GM10266 (cell line): ENCODE measurements around the gene EFNA1.

Source experiments
- DNase-seq: peaks from one replicate; pipeline ENCODE4 v3.0.0; 2012; ENCODE audit errors: extremely low spot score
- CTCF ChIP-seq: IDR thresholded peaks from 2 replicates; pipeline ENCODE4 v1.5.1; 2012; ENCODE audit warnings: mild to moderate bottlenecking, low read depth; ENCODE audit not compliant: control insufficient read depth, insufficient read depth; ENCODE audit errors: missing control alignments

The EFNA1 gene

GRCh38 chr1:155086128-155086741, 41.4 kb upstream of the EFNA1 start:
- peak; percentile 97 for TF ChIP-seq CTCF
- peak; percentile 85 for DNase-seq

GRCh38 chr1:155086856-155087535, 40.7 kb upstream of the EFNA1 start:
- no peak for TF ChIP-seq CTCF
- no peak for DNase-seq

GRCh38 chr1:155091071-155092051, 36.3 kb upstream of the EFNA1 start:
- peak; percentile 78 for DNase-seq
- TF ChIP-seq CTCF: peak; percentile 98

GRCh38 chr1:155092131-155092530, 35.5 kb upstream of the EFNA1 start:
- TF ChIP-seq CTCF: no peak
- no peak for DNase-seq

- no peak for TF ChIP-seq CTCF
These were observed 35.0 kb upstream of the EFNA1 start for GRCh38 chr1:155092641-155093040.

GRCh38 chr1:155093911-155094621, 33.6 kb upstream of the EFNA1 start:
- TF ChIP-seq CTCF: no peak
- DNase-seq: no peak

More at GRCh38 chr1:155092641-155093040, 35.0 kb upstream of the EFNA1 start:
- no peak for DNase-seq
